Left lung (tissue), 14 donors: Measurements from ENCODE around the gene ROGDI. TPM values are rescaled to one million over a fixed set of nuclear protein-coding genes. Genes with fewer than 3 reads are reported as not detected.

Experiments
- ATAC-seq: fragments of 200-7000 bp; cut with Tn5 transposase; one replicate; pipeline ENCODE4 v1.9.1; 2020; ENCODE audit warnings: moderate library complexity
- DNase-seq, 4 donors: peaks; one replicate each; pipeline ENCODE4 v3.0.0-alpha.2; 2013 to 2020
- H3K27ac ChIP-seq, 2 donors: fragments of 200-600 bp; sonication (generic) in 1 of 2; one replicate each; pipeline versions ENCODE4 v1.5.0 to v1.8.0; 2020 to 2021
- H3K27me3 ChIP-seq, 2 donors: fragments of 200-600 bp; sonication (generic) in 1 of 2; one replicate each; pipeline versions ENCODE4 v1.5.0 to v1.8.0; 2020 to 2021
- H3K36me3 ChIP-seq, 2 donors: fragments of 200-600 bp; sonication (generic) in 1 of 2; one replicate each; pipeline versions ENCODE4 v1.5.0 to v1.8.0; 2020 to 2021
- H3K4me1 ChIP-seq, 2 donors: fragments of 200-600 bp; one replicate each; pipeline ENCODE4 v1.8.0; 2021
- H3K4me3 ChIP-seq, 2 donors: fragments of 200-600 bp; sonication (generic) in 1 of 2; one replicate each; pipeline versions ENCODE4 v1.5.0 to v1.8.0; 2020 to 2021; ENCODE audit warnings: mild to moderate bottlenecking in 1 of 2
- H3K9me3 ChIP-seq, 2 donors: fragments of 200-600 bp; sonication (generic) in 1 of 2; one replicate each; pipeline versions ENCODE4 v1.5.0 to v1.8.0; 2020 to 2021
- intact Hi-C, 2 donors: fragments of 100-400 bp; cut with DNase I; formaldehyde crosslinking; loops; one replicate each; pipeline versions ENCODE4 v1.11.2 to v1.14.2; 2022
- long read RNA-seq, 12 donors: library from polyadenylated mRNA in 2 of 12; unstranded in 2 of 12; transcript quantifications; one replicate each; pipeline ENCODE4 v2.0.0 and lab custom pipeline, GENCODE V29; 2019 to 2026
- polyA plus RNA-seq, 6 donors: library from polyadenylated mRNA; unstranded; fragments of 120-200 nt; gene quantifications; one replicate each; pipeline ENCODE4 v1.2.1, GENCODE V29; 2013; ENCODE audit not compliant: insufficient read length in 6 of 6
- total RNA-seq, 2 donors: library from RNA; stranded (reverse); fragmentation: NEBNext Ultra II Directional; extraction: Animal tissue kit (Norgen Biotek cat#: 25700); gene quantifications; one replicate each; pipeline ENCODE4 v1.2.1, GENCODE V29; 2021
- TF ChIP-seq, protein P1 (sequence below), 2 donors: fragments of 200-600 bp; sonication (generic) in 1 of 2; IDR thresholded peaks; one replicate each; pipeline versions ENCODE4 v1.5.0 to v1.8.0; 2021; ENCODE audit warnings: antibody characterized with exemption in 2 of 2
- donor health status: DM: no; HTN: yes; CAD: no.
- donor health status: DM: no; HTN: no; CAD: no.

ROGDI gene
- total RNA-seq, result 10 to 100 TPM; 19.3 to 27.3 TPM
- polyA plus RNA-seq, result 10 to 100 TPM; 15.7 to 46.4 (median 34.9) TPM
- long read RNA-seq, donor 1, transcript ROGDI-201 (11 exons, 1,735 nt), result major isoform, 11 of 33 reads
- long read RNA-seq, donor 1, partial matches to known transcripts, result 16 of 33 reads
- long read RNA-seq, donor 1, other reads (novel, unspliced or antisense), result 0 of 33 reads
- long read RNA-seq, donor 2, partial matches to known transcripts, result 13 of 16 reads
- long read RNA-seq, donor 2, other reads (novel, unspliced or antisense), result 0 of 16 reads
- long read RNA-seq, donor 3, transcript ROGDI-201 (11 exons, 1,735 nt), result major isoform, 5 of 18 reads
- long read RNA-seq, donor 3, partial matches to known transcripts, result 9 of 18 reads
- long read RNA-seq, donor 3, other reads (novel, unspliced or antisense), result 0 of 18 reads
- long read RNA-seq, donor 4, transcript ROGDI-201 (11 exons, 1,735 nt), result major isoform, 14 of 23 reads
- long read RNA-seq, donor 4, partial matches to known transcripts, result 1 of 23 reads
- long read RNA-seq, donor 4, other reads (novel, unspliced or antisense), result 6 of 23 reads
- long read RNA-seq, donor 5, transcript ROGDI-201 (11 exons, 1,735 nt), result major isoform, 10 of 17 reads
- long read RNA-seq, donor 5, partial matches to known transcripts, result 5 of 17 reads
- long read RNA-seq, donor 5, other reads (novel, unspliced or antisense), result 0 of 17 reads
- long read RNA-seq, donor 6, transcript ROGDI-201 (11 exons, 1,735 nt), result major isoform, 7 of 19 reads
- long read RNA-seq, donor 6, transcript ROGDI-209 (10 exons, 1,362 nt), result minor isoform, 6 of 19 reads
- long read RNA-seq, donor 6, partial matches to known transcripts, result 5 of 19 reads
- long read RNA-seq, donor 6, other reads (novel, unspliced or antisense), result 0 of 19 reads
- long read RNA-seq, donor 7, transcript ROGDI-209 (10 exons, 1,362 nt), result minor isoform, 6 of 27 reads
- long read RNA-seq, donor 7, transcript ROGDI-213 (7 exons, 2,684 nt), result minor isoform, 6 of 27 reads
- long read RNA-seq, donor 7, transcript ROGDI-201 (11 exons, 1,735 nt), result major isoform, 7 of 27 reads
- long read RNA-seq, donor 7, partial matches to known transcripts, result 8 of 27 reads
- long read RNA-seq, donor 7, other reads (novel, unspliced or antisense), result 0 of 27 reads
- long read RNA-seq, donor 8, transcript ROGDI-201 (11 exons, 1,735 nt), result major isoform, 18 of 49 reads
- long read RNA-seq, donor 8, transcript ROGDI-209 (10 exons, 1,362 nt), result minor isoform, 7 of 49 reads
- long read RNA-seq, donor 8, transcript ROGDI-213 (7 exons, 2,684 nt), result minor isoform, 5 of 49 reads
- long read RNA-seq, donor 8, partial matches to known transcripts, result 19 of 49 reads
- long read RNA-seq, donor 8, other reads (novel, unspliced or antisense), result 0 of 49 reads
- long read RNA-seq, donor 9, result 0 reads
- long read RNA-seq, donor 10, transcript ROGDI-201 (11 exons, 1,735 nt), result major isoform, 13 of 16 reads
- long read RNA-seq, donor 10, partial matches to known transcripts, result 0 of 16 reads
- long read RNA-seq, donor 10, other reads (novel, unspliced or antisense), result 3 of 16 reads
- long read RNA-seq, donor 11, result 0 reads
- long read RNA-seq, donor 12, transcript ROGDI-201 (11 exons, 1,735 nt), result major isoform, 8 of 21 reads
- long read RNA-seq, donor 12, partial matches to known transcripts, result 9 of 21 reads
- long read RNA-seq, donor 12, other reads (novel, unspliced or antisense), result 0 of 21 reads

GRCh38 chr16:4801962-4802658 is at the start of gene ROGDI:
Gene ROGDI (minus strand): TSS chr16:4802633. CDS start chr16:4802571, 62 bp downstream.
- peak in 3 of 4 donors; percentile 77 to 96 (median 90) for DNase-seq
- H3K27ac ChIP-seq, result peak within 1 kb of the TSS; percentile 81 to 94
- no peaks in the 10 kb centered on the region for H3K27me3 ChIP-seq
- intact Hi-C loops, result no loop called here
- ATAC-seq, result peak; percentile 81
- peaks cover 20 to 42% of the 10 kb centered on the region in 2 donors for H3K4me1 ChIP-seq
- H3K4me3 ChIP-seq, result peak within 1 kb of the TSS; percentile 87 to 88
- TF ChIP-seq, protein P1, sequence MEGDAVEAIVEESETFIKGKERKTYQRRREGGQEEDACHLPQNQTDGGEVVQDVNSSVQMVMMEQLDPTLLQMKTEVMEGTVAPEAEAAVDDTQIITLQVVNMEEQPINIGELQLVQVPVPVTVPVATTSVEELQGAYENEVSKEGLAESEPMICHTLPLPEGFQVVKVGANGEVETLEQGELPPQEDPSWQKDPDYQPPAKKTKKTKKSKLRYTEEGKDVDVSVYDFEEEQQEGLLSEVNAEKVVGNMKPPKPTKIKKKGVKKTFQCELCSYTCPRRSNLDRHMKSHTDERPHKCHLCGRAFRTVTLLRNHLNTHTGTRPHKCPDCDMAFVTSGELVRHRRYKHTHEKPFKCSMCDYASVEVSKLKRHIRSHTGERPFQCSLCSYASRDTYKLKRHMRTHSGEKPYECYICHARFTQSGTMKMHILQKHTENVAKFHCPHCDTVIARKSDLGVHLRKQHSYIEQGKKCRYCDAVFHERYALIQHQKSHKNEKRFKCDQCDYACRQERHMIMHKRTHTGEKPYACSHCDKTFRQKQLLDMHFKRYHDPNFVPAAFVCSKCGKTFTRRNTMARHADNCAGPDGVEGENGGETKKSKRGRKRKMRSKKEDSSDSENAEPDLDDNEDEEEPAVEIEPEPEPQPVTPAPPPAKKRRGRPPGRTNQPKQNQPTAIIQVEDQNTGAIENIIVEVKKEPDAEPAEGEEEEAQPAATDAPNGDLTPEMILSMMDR (IDR thresholded peaks at IDR 0.05), result no peak
- no peaks in the 10 kb centered on the region for H3K9me3 ChIP-seq
- peaks cover 0 to 60% of the 10 kb centered on the region in 2 donors for H3K36me3 ChIP-seq

DNA sequence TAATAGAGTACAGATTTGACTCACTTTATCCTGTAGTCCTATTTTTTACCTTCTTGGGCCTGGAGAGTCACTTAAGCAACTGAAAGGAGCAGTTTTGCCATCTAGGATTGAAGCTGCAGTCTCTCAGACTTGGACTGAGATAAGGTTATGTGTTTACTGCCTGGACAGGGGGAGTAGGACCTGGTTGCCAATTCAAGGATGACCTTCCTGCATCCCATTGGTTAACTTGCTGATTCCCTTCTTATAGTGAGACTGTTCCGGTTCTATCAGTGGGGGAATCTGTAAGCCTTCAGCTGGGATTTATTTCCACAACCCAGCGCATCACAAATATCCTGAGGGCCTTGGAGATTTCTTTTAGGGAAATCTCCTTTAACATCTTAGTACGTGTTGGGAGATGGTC is 47.8 kb upstream of the ROGDI start:
- Histone ChIP-seq H3K36me3 (peaks cover 0 to 27% of the 10 kb centered on the region in 2 donors), H3K27me3 (no peaks in the 10 kb centered on the region), H3K4me3 (peak overlapping the region in 1 of 2 donors; percentile 99), H3K9me3 (no peaks in the 10 kb centered on the region), H3K4me1 (peaks cover 26 to 63% of the 10 kb centered on the region in 2 donors), H3K27ac (no peak overlapping the region)
- DNase-seq, result no peak
- TF ChIP-seq, protein P1 (IDR thresholded peaks at IDR 0.05), result no peak
- intact Hi-C loops, result no loop called here
- no peak for ATAC-seq

DNA sequence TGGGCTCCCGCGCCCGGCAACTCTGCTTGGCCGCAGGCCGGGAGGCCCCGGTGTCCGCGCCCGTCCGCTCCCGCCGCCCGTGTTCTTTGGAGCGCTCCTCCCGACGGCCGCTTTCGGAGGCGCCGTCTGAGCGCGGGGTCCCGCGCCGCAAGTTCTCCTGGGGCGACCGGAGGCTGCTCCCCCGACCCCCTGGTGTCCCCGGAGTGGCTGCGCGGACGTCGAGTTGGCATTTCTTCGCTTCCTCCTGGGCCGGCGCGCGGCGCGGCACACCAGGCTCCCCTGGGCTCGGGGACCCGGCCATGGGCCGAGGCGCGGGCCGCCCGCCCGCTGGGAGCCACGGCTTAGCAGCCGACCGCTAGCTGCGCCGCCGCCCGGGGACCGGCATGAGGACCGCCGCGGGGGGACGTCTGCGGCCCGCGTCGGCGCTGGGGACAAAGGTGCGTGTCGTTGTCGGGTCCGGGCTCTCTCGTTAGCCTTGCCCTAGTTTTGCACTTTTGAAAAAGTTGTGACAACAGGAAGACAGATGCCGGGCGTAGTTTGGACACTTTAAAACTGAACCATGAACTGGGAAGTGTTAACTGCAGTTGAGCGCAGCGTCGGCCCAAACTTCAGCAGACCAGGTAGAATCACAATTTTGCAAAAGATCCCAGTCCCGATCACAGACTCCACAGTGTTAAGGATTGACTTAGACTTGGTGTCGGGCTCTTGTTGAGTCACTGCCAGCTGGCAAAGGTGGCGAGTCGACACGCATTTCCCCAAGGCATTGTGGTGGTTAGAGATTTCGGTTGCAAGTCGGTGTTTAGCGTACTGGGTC is 45.5 kb upstream of the ROGDI start:
- Histone ChIP-seq H3K36me3 (peaks cover 0 to 27% of the 10 kb centered on the region in 2 donors), H3K27me3 (no peaks in the 10 kb centered on the region), H3K27ac (peak overlapping the region; percentile 95 to 100), H3K9me3 (no peaks in the 10 kb centered on the region), H3K4me3 (peak overlapping the region; percentile 88 to 99), H3K4me1 (peaks cover 28 to 73% of the 10 kb centered on the region in 2 donors)
- DNase-seq (peak; percentile 39 to 91 (median 54)), ATAC-seq (peak; percentile 25)
- intact Hi-C loops, result no loop called here
- TF ChIP-seq, protein P1 (IDR thresholded peaks at IDR 0.05), result no peak
